H9 (cell line): ENCODE data around the gene HECTD3. TPM values are rescaled to one million over a fixed set of nuclear protein-coding genes. Genes with fewer than 3 reads are reported as not detected.

Experiments used
- DNase-seq: peaks from one replicate; pipeline ENCODE4 v3.0.0-alpha.2; 2017
- H2AFZ ChIP-seq: one replicate; pipeline ENCODE4 v1.6.1; 2013; ENCODE audit warnings: mild to moderate bottlenecking, low read length, control low read depth, moderate library complexity
- H2AK5ac ChIP-seq: 2 replicates; pipeline ENCODE4 v1.6.1; 2013; ENCODE audit warnings: low read length, control low read depth, mixed read lengths; ENCODE audit not compliant: insufficient read length
- H2BK120ac ChIP-seq: one replicate; pipeline ENCODE4 v1.6.1; 2013; ENCODE audit warnings: low read depth, mild to moderate bottlenecking, low read length, control low read depth, inconsistent platforms; ENCODE audit not compliant: poor library complexity, severe bottlenecking
- H2BK12ac ChIP-seq: 2 replicates; pipeline ENCODE4 v1.6.1; 2013; ENCODE audit warnings: low read length, control low read depth, mixed read lengths, low read depth; ENCODE audit not compliant: insufficient read length
- H2BK15ac ChIP-seq: 2 replicates; pipeline ENCODE4 v1.6.1; 2013; ENCODE audit warnings: low read depth, low read length, control low read depth
- H2BK20ac ChIP-seq: one replicate; pipeline ENCODE4 v1.6.1; 2013; ENCODE audit warnings: low read depth, mild to moderate bottlenecking, low read length, control low read depth, inconsistent platforms; ENCODE audit not compliant: poor library complexity, severe bottlenecking
- H2BK5ac ChIP-seq: 2 replicates; pipeline ENCODE4 v1.6.1; 2013; ENCODE audit warnings: low read length, control low read depth, mixed read lengths; ENCODE audit not compliant: insufficient read length
- H3K14ac ChIP-seq: 2 replicates; pipeline ENCODE4 v1.6.1; 2013; ENCODE audit warnings: low read length, control low read depth; ENCODE audit not compliant: insufficient read depth
- H3K18ac ChIP-seq: 2 replicates; pipeline ENCODE4 v1.6.1; 2013; ENCODE audit warnings: low read depth, mild to moderate bottlenecking, mixed read lengths, low read length, control low read depth; ENCODE audit not compliant: insufficient read length
- H3K23ac ChIP-seq: 2 replicates; pipeline ENCODE4 v1.6.1; 2013; ENCODE audit warnings: low read length, control low read depth, mixed read lengths, low read depth; ENCODE audit not compliant: insufficient read length
- H3K23me2 ChIP-seq: 2 replicates; pipeline ENCODE4 v1.6.1; 2013; ENCODE audit warnings: low read depth, mild to moderate bottlenecking, mixed read lengths, low read length, control low read depth; ENCODE audit not compliant: insufficient read length, poor library complexity, severe bottlenecking
- H3K27ac ChIP-seq: 2 replicates; pipeline ENCODE4 v1.5.1; 2013; ENCODE audit warnings: low read length, control low read depth, mixed read lengths, low read depth; ENCODE audit not compliant: insufficient read length
- H3K27me3 ChIP-seq: 2 replicates; pipeline ENCODE4 v1.6.1; 2013; ENCODE audit warnings: low read length, control low read depth, inconsistent platforms; ENCODE audit not compliant: insufficient read depth
- H3K4ac ChIP-seq: 2 replicates; pipeline ENCODE4 v1.6.1; 2013; ENCODE audit warnings: low read depth, mild to moderate bottlenecking, control low read depth, inconsistent platforms, low read length, moderate library complexity
- H3K4me1 ChIP-seq: 2 replicates; pipeline ENCODE4 v1.6.1; 2013; ENCODE audit warnings: low read length, control low read depth, inconsistent platforms; ENCODE audit not compliant: insufficient read depth
- H3K4me2 ChIP-seq: 2 replicates; pipeline ENCODE4 v1.6.1; 2013; ENCODE audit warnings: low read length, control low read depth, mixed read lengths; ENCODE audit not compliant: insufficient read length, insufficient read depth
- H3K56ac ChIP-seq: 2 replicates; pipeline ENCODE4 v1.6.1; 2013; ENCODE audit warnings: low read depth, mild to moderate bottlenecking, mixed read lengths, low read length, control low read depth; ENCODE audit not compliant: insufficient read length
- H3K79me1 ChIP-seq: 2 replicates; pipeline ENCODE4 v1.6.1; 2013; ENCODE audit warnings: low read depth, mild to moderate bottlenecking, moderate library complexity, low read length, control low read depth, inconsistent platforms; ENCODE audit not compliant: insufficient read depth, poor library complexity, severe bottlenecking
- H3K79me2 ChIP-seq: 2 replicates; pipeline ENCODE4 v1.6.1; 2013; ENCODE audit warnings: low read length, control low read depth, inconsistent platforms; ENCODE audit not compliant: insufficient read depth
- H3K9ac ChIP-seq: 2 replicates; pipeline ENCODE4 v1.6.1; 2013; ENCODE audit warnings: low read length, control low read depth, mixed read lengths; ENCODE audit not compliant: insufficient read length; ENCODE audit errors: extremely low read depth
- H3K9me3 ChIP-seq: one replicate; pipeline ENCODE4 v1.6.1; 2013; ENCODE audit warnings: low read depth, low read length, inconsistent platforms; ENCODE audit not compliant: control insufficient read depth
- H3T11ph ChIP-seq: one replicate; pipeline ENCODE4 v1.6.1; 2013; ENCODE audit warnings: mild to moderate bottlenecking, low read length, control low read depth, inconsistent platforms
- H4K20me1 ChIP-seq: one replicate; pipeline ENCODE4 v1.6.1; 2013; ENCODE audit not compliant: control insufficient read depth, insufficient read length, insufficient read depth
- H4K5ac ChIP-seq: 2 replicates; pipeline ENCODE4 v1.6.1; 2013; ENCODE audit warnings: low read depth, mild to moderate bottlenecking, mixed read lengths, low read length, control low read depth; ENCODE audit not compliant: insufficient read length
- H4K8ac ChIP-seq: replicated peaks from 2 replicates; pipeline ENCODE4 v1.6.1; 2013; ENCODE audit warnings: low read length, control low read depth, mixed read lengths, low read depth; ENCODE audit not compliant: insufficient read length
- H4K91ac ChIP-seq: 2 replicates; pipeline ENCODE4 v1.6.1; 2013; ENCODE audit warnings: low read depth, mild to moderate bottlenecking, moderate library complexity, mixed read lengths, low read length, control low read depth; ENCODE audit not compliant: insufficient read length
- H3K27ac Mint-ChIP-seq, 3 experiments: 2 replicates in 2 of 3; 3 replicates in 1 of 3; pipeline ENCODE4 v1.8.0; 2020 to 2021; ENCODE audit warnings: mixed read lengths in 3 of 3, mild to moderate bottlenecking in 1 of 3, moderate library complexity in 1 of 3
- H3K27me3 Mint-ChIP-seq: 2 replicates; pipeline ENCODE4 v1.8.0; 2021; ENCODE audit warnings: low read depth, mild to moderate bottlenecking, moderate library complexity, mixed read lengths
- H3K36me3 Mint-ChIP-seq, 3 experiments: 2 replicates in 2 of 3; 3 replicates in 1 of 3; pipeline ENCODE4 v1.8.0; 2020 to 2021; ENCODE audit warnings: low read depth in 3 of 3, mixed read lengths in 3 of 3; ENCODE audit not compliant: insufficient read depth in 1 of 3
- H3K4me1 Mint-ChIP-seq, 2 experiments: 2 replicates each; pipeline ENCODE4 v1.8.0; 2020; ENCODE audit warnings: mixed read lengths in 2 of 2
- H3K4me3 Mint-ChIP-seq, 2 experiments: 2 replicates in 1 of 2; 3 replicates in 1 of 2; pipeline ENCODE4 v1.8.0; 2020 to 2021; ENCODE audit warnings: mild to moderate bottlenecking in 2 of 2, mixed read lengths in 2 of 2, moderate library complexity in 1 of 2
- H3K9me3 Mint-ChIP-seq, 2 experiments: 2 replicates in 1 of 2; 3 replicates in 1 of 2; pipeline ENCODE4 v1.8.0; 2020; ENCODE audit warnings: mild to moderate bottlenecking in 2 of 2, mixed read lengths in 2 of 2, moderate library complexity in 1 of 2
- CTCF ChIP-seq: fragments of 200-600 bp; sonication (generic); conservative IDR thresholded peaks from 3 replicates; pipeline ENCODE4 v1.8.0; 2021; ENCODE audit warnings: antibody characterized with exemption, mild to moderate bottlenecking
- WGBS: extraction: QIAGEN DNeasy Blood & Tissue Kit; methylation state at CpG from one replicate; pipeline ENCODE4 v1.1.7; 2013; ENCODE audit warnings: missing lambda C conversion rate, low lambda C conversion rate, mixed read lengths; ENCODE audit not compliant: insufficient read length; ENCODE audit errors: extremely low coverage; 5-methylcytosine and 5-hydroxymethylcytosine counted together
- total RNA-seq: library from RNA; stranded (reverse); gene quantifications from 2 replicates; pipeline ENCODE4 v1.2.1, GENCODE V29; 2021

The HECTD3 gene
- total RNA-seq, 1 experiment from 2014 or later, result 36.0 TPM

- no peak overlapping the region for H2BK5ac ChIP-seq
These were observed 15.5 kb downstream of the HECTD3 start for GRCh38 chr1:44995467-44996238.

More at GRCh38 chr1:44995467-44996238, 15.5 kb downstream of the HECTD3 start:
- H3K27me3 Mint-ChIP-seq, result no peaks in the 10 kb centered on the region
- Histone ChIP-seq H2AK5ac (no peak overlapping the region), H3K23me2 (no peaks in the 10 kb centered on the region), H2AFZ (no peak overlapping the region), H3K4ac (no peak overlapping the region), H2BK12ac (no peak overlapping the region), H3K14ac (no peak overlapping the region), H3K27ac (no peak overlapping the region), H3K9me3 (no peaks in the 10 kb centered on the region), H2BK120ac (no peak overlapping the region), H3K79me1 (no peaks in the 10 kb centered on the region), H3K4me1 (no peaks in the 10 kb centered on the region), H3K27me3 (no peaks in the 10 kb centered on the region), H3K18ac (no peak overlapping the region), H4K8ac (no peak overlapping the region), H4K91ac (no peak overlapping the region), H3K79me2 (no peaks in the 10 kb centered on the region), H3T11ph (no peak overlapping the region), H3K23ac (no peak overlapping the region), H2BK20ac (no peak overlapping the region), H3K4me2 (no peak overlapping the region), H3K56ac (no peak overlapping the region), H2BK15ac (no peak overlapping the region), H4K5ac (no peak overlapping the region), H3K9ac (no peak overlapping the region), H4K20me1 (no peaks in the 10 kb centered on the region)
- H3K36me3 Mint-ChIP-seq, result no peaks in the 10 kb centered on the region
- TF ChIP-seq CTCF, result no peak
- H3K4me3 Mint-ChIP-seq, result no peak overlapping the region
- no CpG with 5 or more reads among the region's 7 CpGs for WGBS
- H3K4me1 Mint-ChIP-seq, result peaks cover 4% of the 10 kb centered on the region in 2 experiments; a peak in 3 of 4 replicates
- no peak for DNase-seq
- H3K27ac Mint-ChIP-seq, result no peak overlapping the region
- H3K9me3 Mint-ChIP-seq, result no peaks in the 10 kb centered on the region
